ENCODE measurements around the gene SGCD.
A peak's percentile ranks its signal among the peaks of the same experiment; 100 is the strongest.

The SGCD gene

DNA sequence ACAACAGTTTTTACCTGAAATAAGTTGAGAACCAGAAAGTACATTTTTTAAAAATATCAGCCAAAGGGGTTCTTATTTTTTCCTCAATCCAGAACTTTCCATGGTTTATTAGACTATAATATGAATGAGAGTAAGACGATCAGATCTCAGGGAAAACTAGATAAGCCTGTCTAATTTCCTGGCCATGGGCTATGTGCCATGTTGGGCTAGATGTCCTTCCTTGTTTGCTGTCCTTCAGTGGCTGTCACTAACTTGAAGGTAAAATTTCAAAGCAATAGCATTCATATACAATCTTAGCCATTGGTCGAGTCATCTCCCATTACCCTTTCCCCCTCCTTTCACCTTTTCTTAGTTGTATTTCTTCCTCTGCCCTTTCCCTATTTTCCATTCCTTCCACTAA lies 343.7 kb downstream of the SGCD start:
- peak overlapping the region; percentile 91 for H3K27ac ChIP-seq
- TF ChIP-seq, protein P1, sequence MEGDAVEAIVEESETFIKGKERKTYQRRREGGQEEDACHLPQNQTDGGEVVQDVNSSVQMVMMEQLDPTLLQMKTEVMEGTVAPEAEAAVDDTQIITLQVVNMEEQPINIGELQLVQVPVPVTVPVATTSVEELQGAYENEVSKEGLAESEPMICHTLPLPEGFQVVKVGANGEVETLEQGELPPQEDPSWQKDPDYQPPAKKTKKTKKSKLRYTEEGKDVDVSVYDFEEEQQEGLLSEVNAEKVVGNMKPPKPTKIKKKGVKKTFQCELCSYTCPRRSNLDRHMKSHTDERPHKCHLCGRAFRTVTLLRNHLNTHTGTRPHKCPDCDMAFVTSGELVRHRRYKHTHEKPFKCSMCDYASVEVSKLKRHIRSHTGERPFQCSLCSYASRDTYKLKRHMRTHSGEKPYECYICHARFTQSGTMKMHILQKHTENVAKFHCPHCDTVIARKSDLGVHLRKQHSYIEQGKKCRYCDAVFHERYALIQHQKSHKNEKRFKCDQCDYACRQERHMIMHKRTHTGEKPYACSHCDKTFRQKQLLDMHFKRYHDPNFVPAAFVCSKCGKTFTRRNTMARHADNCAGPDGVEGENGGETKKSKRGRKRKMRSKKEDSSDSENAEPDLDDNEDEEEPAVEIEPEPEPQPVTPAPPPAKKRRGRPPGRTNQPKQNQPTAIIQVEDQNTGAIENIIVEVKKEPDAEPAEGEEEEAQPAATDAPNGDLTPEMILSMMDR (conservative IDR thresholded peaks at IDR 0.05), result no peak

DNA sequence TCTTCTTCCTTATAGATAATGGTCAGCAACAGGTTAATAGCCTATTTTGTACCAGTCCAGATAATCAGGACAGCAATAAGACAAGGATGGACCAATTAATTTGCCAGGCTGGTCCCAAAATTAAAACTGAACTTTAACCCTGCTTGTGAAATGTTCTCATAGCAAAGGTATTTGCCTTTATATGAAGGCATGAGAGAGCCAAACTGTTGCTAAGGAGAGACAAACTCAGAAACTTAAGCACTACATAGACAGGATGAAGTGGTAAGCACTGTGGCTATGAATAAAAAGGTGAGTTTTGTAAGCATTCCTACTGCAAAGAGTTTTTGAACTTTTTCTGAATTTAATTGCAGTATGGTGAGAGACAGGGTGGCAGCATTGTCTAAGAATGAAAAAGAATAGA lies 348.4 kb downstream of the SGCD start:
- H3K27ac ChIP-seq, result no peak overlapping the region
- TF ChIP-seq, protein P1 (conservative IDR thresholded peaks at IDR 0.05), result no peak

DNA sequence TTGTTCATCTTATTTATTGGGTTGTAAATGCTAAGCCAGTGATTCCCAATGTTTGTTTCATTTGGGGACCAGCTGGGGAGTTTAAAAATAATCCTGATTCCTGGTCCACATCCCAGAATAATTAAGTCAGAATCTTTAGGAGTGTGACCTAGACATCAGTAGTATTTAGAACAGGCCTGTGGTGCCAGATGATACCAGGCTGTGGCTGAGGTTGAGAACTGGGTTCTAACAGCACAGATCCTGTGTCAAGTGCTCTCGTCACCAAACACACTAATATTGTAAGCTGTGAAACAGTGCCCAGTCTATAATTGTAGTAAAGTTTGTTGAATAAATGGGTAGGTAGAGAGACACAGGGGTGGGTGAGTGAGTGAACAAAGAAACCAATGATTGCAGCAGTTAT lies 351.0 kb downstream of the SGCD start:
- TF ChIP-seq, protein P1 (conservative IDR thresholded peaks at IDR 0.05), result no peak
- peak overlapping the region; percentile 85 for H3K27ac ChIP-seq

DNA sequence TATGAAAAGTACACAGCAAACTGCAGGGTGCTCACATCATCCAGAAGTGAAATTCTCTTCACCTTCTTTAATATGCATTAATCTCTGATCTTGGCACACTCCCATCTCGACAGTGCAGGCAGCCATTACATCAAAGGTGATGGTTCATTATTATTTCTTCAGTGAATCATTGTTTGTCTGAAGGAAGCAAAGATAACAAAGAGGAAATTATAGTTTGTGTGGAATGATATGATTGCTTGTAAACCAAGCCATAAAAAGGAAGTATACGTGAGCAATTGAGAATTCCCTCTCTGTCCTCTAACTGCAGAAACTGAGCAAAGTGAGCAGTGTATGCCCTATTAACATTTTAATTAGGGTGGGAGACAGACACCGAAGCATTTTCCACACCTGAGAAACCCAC lies 351.5 kb downstream of the SGCD start:
- H3K27ac ChIP-seq, result peak overlapping the region; percentile 85
- TF ChIP-seq, protein P1 (conservative IDR thresholded peaks at IDR 0.05), result no peak

DNA sequence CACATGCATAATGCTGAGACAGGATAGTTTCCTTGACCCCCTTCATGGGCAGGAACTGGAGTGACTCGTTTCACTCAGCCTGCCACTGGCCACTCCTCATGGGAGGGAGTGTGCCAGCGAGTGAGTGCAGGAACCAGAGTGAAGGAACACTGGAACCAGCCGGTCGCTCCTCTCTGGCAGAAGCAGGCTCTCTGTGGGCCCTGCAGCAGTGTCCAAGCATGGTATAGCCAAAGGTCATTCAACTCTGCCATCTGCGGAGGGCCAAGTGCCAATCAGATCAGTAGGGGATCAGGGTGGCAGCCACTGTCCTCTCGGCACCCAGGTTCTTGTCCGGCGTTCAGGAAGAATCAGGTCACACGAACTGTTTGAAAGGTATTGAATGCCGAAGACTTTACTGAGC lies 353.9 kb downstream of the SGCD start:
- TF ChIP-seq, protein P1 (conservative IDR thresholded peaks at IDR 0.05), result no peak
- H3K27ac ChIP-seq, result no peak overlapping the region

DNA sequence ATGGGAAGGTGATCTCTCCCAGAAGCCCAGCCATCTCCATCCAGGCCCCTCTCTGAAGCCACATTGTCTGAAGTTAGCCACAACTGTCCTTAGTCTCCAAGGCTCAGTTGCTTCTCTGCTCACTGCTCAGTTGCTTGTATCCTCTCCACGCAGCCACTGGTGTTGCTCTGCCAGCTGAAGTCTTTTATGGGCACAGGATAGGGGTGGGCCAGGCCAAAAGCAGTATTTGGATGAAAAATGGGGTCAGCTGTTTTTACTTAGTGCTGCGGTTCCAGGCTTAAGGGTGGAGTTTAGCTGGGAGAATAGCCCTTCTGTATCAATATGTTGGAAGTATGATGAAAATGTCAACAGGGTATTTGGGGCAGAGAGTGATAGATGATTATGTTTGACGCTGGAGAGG lies 354.3 kb downstream of the SGCD start:
- TF ChIP-seq, protein P1 (conservative IDR thresholded peaks at IDR 0.05), result no peak
- no peak overlapping the region for H3K27ac ChIP-seq

DNA sequence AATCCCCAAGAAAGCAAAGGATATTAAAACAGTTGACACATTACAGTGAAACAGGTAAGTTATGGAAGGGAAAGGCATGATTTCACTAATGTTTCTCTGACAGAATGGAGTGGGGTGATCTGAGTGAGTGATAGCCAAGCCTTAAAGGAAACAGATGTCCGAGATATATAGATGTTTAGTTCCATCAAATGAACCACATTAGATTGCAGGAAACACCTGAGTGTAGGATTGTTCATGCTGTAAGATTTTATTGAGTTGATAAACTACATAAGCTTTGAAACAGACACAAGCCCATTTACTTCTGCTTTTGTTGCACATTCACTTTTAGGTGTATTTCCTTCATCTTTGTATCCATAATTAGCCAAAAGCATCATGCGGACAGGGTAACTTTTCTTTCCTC lies 356.0 kb downstream of the SGCD start:
- TF ChIP-seq, protein P1 (conservative IDR thresholded peaks at IDR 0.05), result no peak

DNA sequence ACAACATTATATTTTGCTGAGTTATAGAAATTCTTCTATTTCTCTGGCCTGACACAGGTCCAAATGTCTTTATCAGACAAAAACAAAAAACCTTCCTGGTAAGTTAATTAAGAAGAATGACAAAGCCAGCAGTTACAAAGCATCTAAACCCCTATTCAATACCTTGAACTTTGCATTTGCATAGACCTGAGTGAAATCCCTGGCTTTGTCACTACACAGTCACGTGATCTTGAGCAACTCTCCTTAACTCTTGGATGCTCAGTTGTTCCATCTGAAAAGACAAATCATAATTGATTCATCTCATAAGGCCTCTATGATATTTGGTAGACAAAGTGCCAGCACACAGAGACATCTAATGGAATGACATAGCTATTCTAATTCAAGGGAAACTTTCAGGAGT lies 356.5 kb downstream of the SGCD start:
- no peak overlapping the region for H3K27ac ChIP-seq
- TF ChIP-seq, protein P1 (conservative IDR thresholded peaks at IDR 0.05), result no peak

More for the DNA sequence above, 356.0 kb downstream of the SGCD start:
- no peak overlapping the region for H3K27ac ChIP-seq
